ES-I3 (cell line): ENCODE measurements around the gene ACTG2.

Experiments used
- H3K36me3 ChIP-seq: 2 replicates; pipeline ENCODE4 v1.6.1; 2013; ENCODE audit warnings: mild to moderate bottlenecking, low read length, control low read depth, moderate library complexity; ENCODE audit not compliant: insufficient read depth
- H3K4me1 ChIP-seq: 2 replicates; pipeline ENCODE4 v1.6.1; 2013; ENCODE audit warnings: mild to moderate bottlenecking, control low read depth, low read length; ENCODE audit not compliant: insufficient read depth
- H3K9ac ChIP-seq: 2 replicates; pipeline ENCODE4 v1.6.1; 2013; ENCODE audit warnings: low read depth, mild to moderate bottlenecking, low read length, moderate library complexity
- H3K9me3 ChIP-seq: 2 replicates; pipeline ENCODE4 v1.6.1; 2013; ENCODE audit warnings: mild to moderate bottlenecking, low read length, moderate library complexity; ENCODE audit not compliant: control insufficient read depth, insufficient read depth

The ACTG2 gene

GRCh38 chr2:73914667-73915066, 21.9 kb downstream of the ACTG2 start:
- Histone ChIP-seq H3K4me1 (no peaks in the 10 kb centered on the region), H3K9me3 (no peaks in the 10 kb centered on the region), H3K9ac (no peak overlapping the region), H3K36me3 (no peaks in the 10 kb centered on the region)

- Histone ChIP-seq H3K4me1 (no peaks in the 10 kb centered on the region), H3K36me3 (no peaks in the 10 kb centered on the region), H3K9me3 (no peaks in the 10 kb centered on the region), H3K9ac (no peak overlapping the region)
These were observed 22.7 kb downstream of the ACTG2 start for GRCh38 chr2:73915437-73915993.

GRCh38 chr2:73916666-73917065, 23.9 kb downstream of the ACTG2 start:
- Histone ChIP-seq H3K36me3 (no peaks in the 10 kb centered on the region), H3K4me1 (no peaks in the 10 kb centered on the region; the same call in 1 of the 2 replicates)

GRCh38 chr2:73917296-73917695, 24.5 kb downstream of the ACTG2 start:
- H3K9ac ChIP-seq, result no peak overlapping the region
- H3K36me3 ChIP-seq, result no peaks in the 10 kb centered on the region
- H3K9me3 ChIP-seq, result no peaks in the 10 kb centered on the region
- no peaks in the 10 kb centered on the region; the same call in 1 of the 2 replicates for H3K4me1 ChIP-seq

More at GRCh38 chr2:73916666-73917065, 23.9 kb downstream of the ACTG2 start:
- no peaks in the 10 kb centered on the region for H3K9me3 ChIP-seq
- no peak overlapping the region for H3K9ac ChIP-seq

GRCh38 chr2:73917696-73918207, 24.9 kb downstream of the ACTG2 start:
- Histone ChIP-seq H3K9ac (no peak overlapping the region), H3K4me1 (no peaks in the 10 kb centered on the region; the same call in 1 of the 2 replicates), H3K36me3 (no peaks in the 10 kb centered on the region), H3K9me3 (no peaks in the 10 kb centered on the region)

GRCh38 chr2:73918856-73919255, 26.0 kb downstream of the ACTG2 start:
- no peaks in the 10 kb centered on the region; the same call in 1 of the 2 replicates for H3K4me1 ChIP-seq
- H3K9ac ChIP-seq, result no peak overlapping the region
- no peaks in the 10 kb centered on the region for H3K9me3 ChIP-seq
- H3K36me3 ChIP-seq, result no peaks in the 10 kb centered on the region

GRCh38 chr2:73919596-73920228, 26.9 kb downstream of the ACTG2 start:
- Histone ChIP-seq H3K4me1 (no peaks in the 10 kb centered on the region; the same call in 1 of the 2 replicates), H3K36me3 (no peaks in the 10 kb centered on the region), H3K9me3 (no peaks in the 10 kb centered on the region), H3K9ac (no peak overlapping the region)

GRCh38 chr2:73920577-73921545, 28.1 kb downstream of the ACTG2 start:
- Histone ChIP-seq H3K9me3 (no peaks in the 10 kb centered on the region), H3K9ac (peak overlapping the region; percentile 15; the same call in 1 of the 2 replicates), H3K4me1 (peaks cover 1% of the 10 kb centered on the region), H3K36me3 (no peaks in the 10 kb centered on the region)

GRCh38 chr2:73921581-73921980, 28.8 kb downstream of the ACTG2 start:
- no peaks in the 10 kb centered on the region for H3K9me3 ChIP-seq
- H3K4me1 ChIP-seq, result peaks cover 5% of the 10 kb centered on the region
- no peak overlapping the region for H3K9ac ChIP-seq

GRCh38 chr2:73922681-73923080, 29.9 kb downstream of the ACTG2 start:
- no peaks in the 10 kb centered on the region for H3K9me3 ChIP-seq
- no peak overlapping the region for H3K9ac ChIP-seq
- H3K4me1 ChIP-seq, result peaks cover 5% of the 10 kb centered on the region
- no peaks in the 10 kb centered on the region for H3K36me3 ChIP-seq

More at GRCh38 chr2:73921581-73921980, 28.8 kb downstream of the ACTG2 start:
- no peaks in the 10 kb centered on the region for H3K36me3 ChIP-seq

GRCh38 chr2:73925033-73925704, 32.4 kb downstream of the ACTG2 start:
- no peak overlapping the region for H3K9ac ChIP-seq
- H3K9me3 ChIP-seq, result no peaks in the 10 kb centered on the region
- H3K4me1 ChIP-seq, result peaks cover 12% of the 10 kb centered on the region
- H3K36me3 ChIP-seq, result no peaks in the 10 kb centered on the region

- H3K9ac ChIP-seq, result peak overlapping the region; percentile 99; the same call in 1 of the 2 replicates
- H3K4me1 ChIP-seq, result peaks cover 12% of the 10 kb centered on the region
- no peaks in the 10 kb centered on the region for H3K36me3 ChIP-seq
- no peaks in the 10 kb centered on the region for H3K9me3 ChIP-seq
These were observed 33.2 kb downstream of the ACTG2 start for GRCh38 chr2:73925853-73926492.

- H3K9ac ChIP-seq, result peak within 1 kb of the TSS; percentile 99
- peaks cover 12% of the 10 kb centered on the region for H3K4me1 ChIP-seq
- no peaks in the 10 kb centered on the region for H3K9me3 ChIP-seq
- no peaks in the 10 kb centered on the region for H3K36me3 ChIP-seq
These were observed 33.9 kb downstream of the ACTG2 start, which contains the start of gene DGUOK for GRCh38 chr2:73926493-73927327. Gene DGUOK (plus strand): TSS chr2:73926880. CDS start chr2:73926911, 31 bp downstream.
